Vagina (tissue), 2 donors: ENCODE measurements around the gene USP34. TPM values are rescaled to one million over a fixed set of nuclear protein-coding genes. Genes with fewer than 3 reads are reported as not detected.
"Not testable (repeated sequence)": the region's sequence is repeated elsewhere in the genome, so short reads cannot be mapped to it uniquely, and the experiment has no call there.

Experiments used
- DNase-seq, 2 donors: peaks; one replicate each; pipeline ENCODE4 v3.0.0-alpha.2; 2017; ENCODE audit errors: extremely low spot score in 2 of 2
- H3K27ac ChIP-seq: fragments of 200-600 bp; sonication (generic); one replicate; pipeline ENCODE4 v1.5.1; 2019
- H3K27me3 ChIP-seq: fragments of 200-600 bp; sonication (generic); one replicate; pipeline ENCODE4 v1.5.1; 2019
- H3K36me3 ChIP-seq, 2 donors: fragments of 200-600 bp; sonication (generic); one replicate each; pipeline ENCODE4 v1.5.1; 2017 to 2019
- H3K4me1 ChIP-seq: fragments of 200-600 bp; sonication (generic); one replicate; pipeline ENCODE4 v1.5.1; 2019
- H3K4me3 ChIP-seq, 2 donors: fragments of 200-600 bp; sonication (generic); 1 replicate in 1 of 2; 2 replicates in 1 of 2; pipeline ENCODE4 v1.5.1; 2016 to 2019
- H3K9me3 ChIP-seq: fragments of 200-600 bp; sonication (generic); one replicate; pipeline ENCODE4 v1.5.1; 2019
- CTCF ChIP-seq, 3 experiments: fragments of 450-650 bp in 2 of 3; fragments of 200-600 bp in 1 of 3; sonication (generic) in 1 of 3; IDR thresholded peaks; one replicate each; pipeline ENCODE4 v1.5.1; 2017 to 2019; ENCODE audit warnings: antibody characterized with exemption in 3 of 3, mild to moderate bottlenecking in 2 of 3, moderate library complexity in 2 of 3
- POLR2A ChIP-seq, 2 donors: fragments of 450-650 bp; IDR thresholded peaks; one replicate each; pipeline ENCODE4 v1.6.1; 2017; ENCODE audit warnings: antibody characterized with exemption in 2 of 2, mild to moderate bottlenecking in 2 of 2, moderate library complexity in 2 of 2
- POLR2AphosphoS5 ChIP-seq, 2 donors: sonication (generic); formaldehyde crosslinking; IDR thresholded peaks; one replicate each; pipeline ENCODE4 v1.9.0; 2017; ENCODE audit warnings: antibody characterized with exemption in 2 of 2, mild to moderate bottlenecking in 2 of 2, low read depth in 1 of 2; ENCODE audit not compliant: insufficient read depth in 1 of 2
- intact Hi-C: fragments of 100-400 bp; cut with DNase I; formaldehyde crosslinking; loops from one replicate; pipeline ENCODE4 v1.15.1; 2023
- total RNA-seq: library from RNA; depleted of rRNA; stranded (reverse); fragments of >200 nt; gene quantifications from one replicate; pipeline ENCODE4 v1.2.3, GENCODE V29; 2016

Gene USP34
- total RNA-seq, 1 donor from 2014 or later: 117 TPM

GRCh38 chr2:61196671-61197070 lies 274.2 kb downstream of the USP34 start:
- Histone ChIP-seq H3K4me1 (no peaks in the 10 kb centered on the region), H3K4me3 (no peak overlapping the region), H3K27ac (no peak overlapping the region), H3K36me3 (peaks cover 0 to 15% of the 10 kb centered on the region in 2 donors), H3K27me3 (no peaks in the 10 kb centered on the region), H3K9me3 (no peaks in the 10 kb centered on the region)
- TF ChIP-seq POLR2AphosphoS5 (IDR thresholded peaks at IDR 0.05; ENCODE audit: insufficient read depth in 1 of 2, low read depth in 1 of 2) (no peak), CTCF (IDR thresholded peaks at IDR 0.05) (no peak), POLR2A (IDR thresholded peaks at IDR 0.05) (no peak)
- intact Hi-C loops: no loop called here
- DNase-seq: no peak

GRCh38 chr2:61194646-61195045 lies 276.2 kb downstream of the USP34 start:
- intact Hi-C loops: not testable (repeated sequence)

GRCh38 chr2:61193670-61194561 lies 277.0 kb downstream of the USP34 start:
- Histone ChIP-seq H3K36me3 (peaks cover 0 to 28% of the 10 kb centered on the region in 2 donors), H3K4me3 (no peak overlapping the region), H3K27me3 (no peaks in the 10 kb centered on the region), H3K9me3 (no peaks in the 10 kb centered on the region), H3K4me1 (no peaks in the 10 kb centered on the region), H3K27ac (no peak overlapping the region)
- intact Hi-C loops: no loop called here
- TF ChIP-seq POLR2AphosphoS5 (IDR thresholded peaks at IDR 0.05; ENCODE audit: insufficient read depth in 1 of 2, low read depth in 1 of 2): no peak
- no peak for TF ChIP-seq POLR2A (IDR thresholded peaks at IDR 0.05)
- TF ChIP-seq CTCF (IDR thresholded peaks at IDR 0.05): no peak
- no peak for DNase-seq

More at GRCh38 chr2:61194646-61195045, 276.2 kb downstream of the USP34 start:
- H3K27ac ChIP-seq, H3K27me3 ChIP-seq, DNase-seq, H3K9me3 ChIP-seq, H3K4me1 ChIP-seq, H3K4me3 ChIP-seq: not testable (repeated sequence)
- H3K36me3 ChIP-seq: peaks cover 0 to 22% of the 10 kb centered on the region in 2 donors

GRCh38 chr2:61187085-61187484 lies 283.8 kb downstream of the USP34 start:
- no peaks in the 10 kb centered on the region for H3K9me3 ChIP-seq

GRCh38 chr2:61185231-61185728 lies 285.6 kb downstream of the USP34 start:
- peaks cover 25% of the 10 kb centered on the region for H3K4me1 ChIP-seq
- peaks cover 0 to 99% of the 10 kb centered on the region in 2 donors for H3K36me3 ChIP-seq
- intact Hi-C loops: no loop called here
- no peak overlapping the region for H3K27ac ChIP-seq
- TF ChIP-seq POLR2A (IDR thresholded peaks at IDR 0.05) (no peak), CTCF (IDR thresholded peaks at IDR 0.05) (no peak), POLR2AphosphoS5 (IDR thresholded peaks at IDR 0.05; ENCODE audit: insufficient read depth in 1 of 2, low read depth in 1 of 2) (no peak)
- no peak for DNase-seq
- H3K9me3 ChIP-seq: no peaks in the 10 kb centered on the region
- H3K4me3 ChIP-seq: no peak overlapping the region
- no peaks in the 10 kb centered on the region for H3K27me3 ChIP-seq

More at GRCh38 chr2:61187085-61187484, 283.8 kb downstream of the USP34 start:
- Histone ChIP-seq H3K4me3 (no peak overlapping the region), H3K36me3 (peaks cover 0 to 88% of the 10 kb centered on the region in 2 donors), H3K27me3 (no peaks in the 10 kb centered on the region), H3K27ac (no peak overlapping the region), H3K4me1 (peaks cover 7% of the 10 kb centered on the region)
- TF ChIP-seq CTCF (IDR thresholded peaks at IDR 0.05) (no peak), POLR2AphosphoS5 (IDR thresholded peaks at IDR 0.05; ENCODE audit: insufficient read depth in 1 of 2, low read depth in 1 of 2) (no peak)
- intact Hi-C loops: no loop called here
- DNase-seq: no peak
